Cardiac fibroblast (primary cell): ENCODE measurements around the gene RRAGA.
A peak's percentile ranks its signal among the peaks of the same experiment; 100 is the strongest.

Experiments
- DNase-seq, 2 donors: peaks; one replicate each; pipeline versions ENCODE4 v3.0.0 to v3.0.0-alpha.2; 2010; ENCODE audit warnings: low read depth in 2 of 2
- H3K4me3 ChIP-seq, 2 donors: replicated peaks in 1 of 2; 1 replicate in 1 of 2; 2 replicates in 1 of 2; pipeline ENCODE4 v1.5.1; 2011; ENCODE audit warnings: low read depth in 2 of 2, low read length in 2 of 2, mild to moderate bottlenecking in 2 of 2, moderate library complexity in 1 of 2
- CTCF ChIP-seq: IDR thresholded peaks from one replicate; pipeline ENCODE4 v1.5.1; 2011; ENCODE audit warnings: low read depth, mild to moderate bottlenecking, low read length, inconsistent platforms

RRAGA gene

GRCh38 chr9:19033015-19033414 is 16.2 kb upstream of the RRAGA start, which contains the start of gene SAXO1:
Gene SAXO1, minus strand, starts transcription at chr9:19033209. Its CDS starts 301 bp downstream, at chr9:19032908.
- H3K4me3 ChIP-seq = no peak within 1 kb of the TSS
- no peak for TF ChIP-seq CTCF
- DNase-seq = no peak

DNA sequence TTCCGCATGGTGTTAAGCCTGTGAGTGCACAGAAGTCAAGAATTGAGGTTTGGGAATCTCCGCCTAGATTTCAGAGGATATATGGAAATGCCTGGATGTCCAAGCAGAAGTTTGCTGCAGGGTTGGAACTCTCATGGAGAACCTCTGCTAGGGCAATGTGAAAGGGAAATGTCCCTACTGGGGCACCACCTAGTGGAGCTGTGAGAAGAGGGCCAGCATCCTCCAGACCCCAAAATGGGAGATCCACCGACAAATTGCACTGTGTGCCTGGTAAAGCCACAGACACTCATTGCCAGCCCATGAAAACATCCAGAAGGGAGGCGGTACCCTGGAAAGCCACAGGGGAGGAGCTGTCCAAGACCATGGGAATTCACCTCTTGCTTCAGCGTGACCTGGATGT is 12.6 kb upstream of the RRAGA start:
- TF ChIP-seq CTCF = peak; percentile 14
- H3K4me3 ChIP-seq = no peak overlapping the region
- DNase-seq = no peak

DNA sequence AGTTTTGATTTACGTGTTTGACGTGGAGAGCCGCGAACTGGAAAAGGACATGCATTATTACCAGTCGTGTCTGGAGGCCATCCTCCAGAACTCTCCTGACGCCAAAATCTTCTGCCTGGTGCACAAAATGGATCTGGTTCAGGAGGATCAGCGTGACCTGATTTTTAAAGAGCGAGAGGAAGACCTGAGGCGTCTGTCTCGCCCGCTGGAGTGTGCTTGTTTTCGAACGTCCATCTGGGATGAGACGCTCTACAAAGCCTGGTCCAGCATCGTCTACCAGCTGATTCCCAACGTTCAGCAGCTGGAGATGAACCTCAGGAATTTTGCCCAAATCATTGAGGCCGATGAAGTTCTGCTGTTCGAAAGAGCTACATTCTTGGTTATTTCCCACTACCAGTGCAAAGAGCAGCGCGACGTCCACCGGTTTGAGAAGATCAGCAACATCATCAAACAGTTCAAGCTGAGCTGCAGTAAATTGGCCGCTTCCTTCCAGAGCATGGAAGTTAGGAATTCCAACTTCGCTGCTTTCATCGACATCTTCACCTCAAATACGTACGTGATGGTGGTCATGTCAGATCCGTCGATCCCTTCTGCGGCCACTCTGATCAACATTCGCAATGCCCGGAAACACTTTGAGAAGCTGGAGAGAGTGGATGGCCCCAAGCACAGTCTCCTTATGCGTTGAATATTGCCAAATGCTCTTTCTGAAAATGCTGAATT is 850 bp downstream of the RRAGA start:
- peak overlapping the region; percentile 83 to 88 for H3K4me3 ChIP-seq
- no peak for TF ChIP-seq CTCF
- peak; percentile 48 for DNase-seq

DNA sequence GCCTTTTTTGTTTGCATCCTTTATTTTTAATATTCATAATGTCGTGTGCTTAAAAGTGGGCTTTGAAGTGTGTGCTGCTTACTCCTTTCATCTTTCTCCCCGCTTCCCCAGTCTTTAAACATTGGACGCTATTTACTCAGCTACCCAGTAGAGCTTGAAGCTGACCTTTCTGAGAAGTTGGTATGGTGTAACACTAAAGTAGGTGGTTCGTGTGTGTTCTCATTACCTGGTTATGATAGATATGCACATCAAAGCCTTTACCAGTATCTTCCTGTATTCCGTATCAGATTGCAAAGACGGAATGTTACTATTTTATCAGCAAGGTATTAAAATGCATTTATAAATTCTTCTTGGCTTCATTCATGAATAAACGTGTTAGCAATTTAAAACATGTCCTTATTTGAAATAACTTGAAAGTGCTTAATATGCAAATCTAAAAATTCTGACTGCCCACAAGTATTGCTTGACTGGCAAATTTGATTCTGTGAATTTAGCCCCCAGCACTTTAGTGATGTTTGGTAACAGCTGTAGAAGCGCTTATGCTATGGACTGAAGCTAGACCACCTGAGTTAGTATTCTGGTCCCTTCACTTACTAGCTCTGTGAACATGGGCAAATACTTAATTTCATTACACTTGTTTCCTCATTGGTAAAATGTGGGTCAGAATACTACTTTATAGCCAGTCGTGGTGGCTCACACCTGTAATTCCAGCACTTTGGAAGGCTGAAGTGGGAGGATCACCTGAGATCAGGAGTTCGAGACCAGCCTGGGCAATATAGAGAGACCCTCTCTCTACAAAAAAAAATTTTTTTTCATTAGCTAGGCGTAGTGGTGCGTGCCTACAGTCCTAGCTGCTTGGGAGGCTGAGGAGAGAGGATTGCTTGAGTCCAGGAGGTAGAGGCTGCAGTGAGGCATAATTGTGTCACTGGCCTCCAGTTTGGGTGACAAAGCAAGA is 1.7 kb downstream of the RRAGA start:
- DNase-seq = no peak
- peak overlapping the region; percentile 83 to 88 for H3K4me3 ChIP-seq
- TF ChIP-seq CTCF = no peak

GRCh38 chr9:19057033-19057432 is 7.8 kb downstream of the RRAGA start:
- DNase-seq = no peak
- no peak overlapping the region for H3K4me3 ChIP-seq
- no peak for TF ChIP-seq CTCF

- TF ChIP-seq CTCF = no peak
- H3K4me3 ChIP-seq = no peak overlapping the region
- DNase-seq = no peak
These were observed 25.0 kb downstream of the RRAGA start for GRCh38 chr9:19074229-19074628.
